GM19035 (cell line): ENCODE results near the gene EHF.
A peak's percentile ranks its signal among the peaks of the same experiment; 100 is the strongest.

ENCODE experiments used
- ATAC-seq: cut with Tn5 transposase; IDR thresholded peaks from one replicate; pipeline ENCODE4 v1.9.1; 2021; ENCODE audit not compliant: unreplicated experiment

The EHF gene

DNA sequence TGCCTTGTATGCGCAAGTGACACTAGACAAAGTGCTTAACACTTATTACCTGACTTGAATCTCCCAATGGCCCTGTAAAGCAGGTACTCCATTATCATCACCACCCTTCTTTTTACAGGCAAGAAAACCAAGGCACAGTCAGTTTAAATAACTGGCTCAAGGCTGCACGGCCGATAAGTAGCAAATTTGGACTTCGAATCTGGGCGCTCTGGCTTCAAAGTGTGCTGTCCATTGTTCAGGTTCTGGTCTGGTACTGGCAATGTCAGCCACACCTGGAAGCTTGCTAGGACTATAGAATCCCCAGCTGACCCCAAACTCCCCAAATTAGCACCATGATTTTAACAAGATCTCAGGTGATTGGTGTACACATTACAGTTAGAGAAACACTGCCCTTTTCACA, 19.3 kb upstream of the EHF start:
- ATAC-seq, result no peak

GRCh38 chr11:34602245-34602644, 18.6 kb upstream of the EHF start:
- no peak for ATAC-seq

- ATAC-seq, result no peak
Measured at GRCh38 chr11:34603129-34604001, 17.5 kb upstream of the EHF start.

DNA sequence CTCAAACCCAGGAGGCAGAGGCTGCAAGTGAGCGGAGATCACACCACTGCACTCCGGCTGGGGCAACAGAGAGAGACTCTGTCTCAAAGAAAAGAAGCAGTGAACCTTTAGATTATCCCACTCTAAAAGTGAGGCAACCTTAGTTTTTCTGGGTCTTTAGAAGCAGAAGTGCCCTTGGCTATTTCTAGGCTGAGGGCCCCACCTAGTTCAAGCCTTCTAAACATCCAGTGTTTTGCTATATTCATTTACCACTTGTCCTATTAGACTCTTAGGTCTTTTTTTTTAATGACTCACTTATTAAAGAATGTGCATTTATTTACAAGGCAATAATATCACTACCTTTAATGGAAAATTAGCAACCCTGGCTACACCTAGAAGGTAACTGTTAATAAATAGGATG, 16.7 kb upstream of the EHF start:
- ATAC-seq, result no peak

DNA sequence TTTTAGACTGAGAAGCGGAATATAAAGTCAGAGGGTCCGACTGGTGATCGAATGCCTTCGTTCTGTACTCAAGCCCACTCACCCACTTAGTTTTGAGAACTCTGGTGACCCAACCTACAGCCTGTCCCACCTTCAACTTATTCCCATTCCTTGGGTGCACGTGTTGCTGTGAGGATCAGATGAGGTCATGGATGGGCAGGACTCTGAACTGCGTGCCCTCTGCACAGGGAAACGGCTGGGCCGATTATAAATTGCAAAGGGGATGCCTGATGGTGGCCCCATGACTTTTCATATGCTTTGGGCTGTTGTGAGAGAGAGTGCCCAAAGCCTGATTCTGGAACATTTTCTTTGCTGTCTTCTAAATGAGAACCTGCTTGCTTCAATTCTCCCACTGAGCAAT, 16.0 kb upstream of the EHF start:
- ATAC-seq, result no peak

DNA sequence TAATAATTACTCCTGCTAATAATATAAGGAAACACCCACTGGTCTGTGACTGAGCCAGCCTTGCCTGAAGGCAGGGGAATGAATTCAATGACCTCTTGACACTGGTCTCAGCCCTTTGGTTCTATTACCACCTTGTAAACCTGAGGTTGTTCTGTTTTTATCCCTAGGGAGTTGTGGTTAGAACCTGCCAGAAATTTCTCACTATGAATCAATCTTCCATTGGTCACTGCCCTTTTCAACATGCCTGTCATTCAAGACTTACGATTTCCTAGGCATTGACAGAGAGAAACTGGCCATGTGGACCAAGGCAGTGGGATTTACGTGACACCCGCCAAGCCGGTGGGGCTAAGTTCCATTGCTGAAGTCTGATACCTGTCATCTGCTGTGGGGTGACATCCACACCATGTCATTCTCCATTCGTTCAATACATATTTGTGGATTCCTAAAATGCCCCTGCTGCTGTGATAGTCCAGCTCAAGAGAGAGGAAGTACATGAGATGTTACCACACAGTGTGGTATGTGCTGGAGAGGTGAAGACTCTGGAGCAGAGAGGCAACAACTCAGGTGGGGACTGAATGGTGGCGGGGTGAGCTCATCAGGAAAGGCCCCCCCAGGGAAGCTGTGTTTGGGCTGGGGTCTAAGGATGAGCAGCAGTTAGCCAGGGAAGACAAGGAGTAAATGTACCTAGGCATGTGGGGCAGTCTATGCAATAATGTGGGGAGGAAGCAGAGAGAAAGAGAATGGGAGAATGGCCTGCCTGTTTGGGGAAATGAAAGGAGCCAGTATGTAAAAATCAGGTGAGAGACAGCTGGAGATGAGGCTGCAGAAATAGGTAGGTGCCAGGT, 15.2 kb upstream of the EHF start:
- ATAC-seq, result no peak

GRCh38 chr11:34606326-34607120, 14.4 kb upstream of the EHF start:
- ATAC-seq, result no peak

DNA sequence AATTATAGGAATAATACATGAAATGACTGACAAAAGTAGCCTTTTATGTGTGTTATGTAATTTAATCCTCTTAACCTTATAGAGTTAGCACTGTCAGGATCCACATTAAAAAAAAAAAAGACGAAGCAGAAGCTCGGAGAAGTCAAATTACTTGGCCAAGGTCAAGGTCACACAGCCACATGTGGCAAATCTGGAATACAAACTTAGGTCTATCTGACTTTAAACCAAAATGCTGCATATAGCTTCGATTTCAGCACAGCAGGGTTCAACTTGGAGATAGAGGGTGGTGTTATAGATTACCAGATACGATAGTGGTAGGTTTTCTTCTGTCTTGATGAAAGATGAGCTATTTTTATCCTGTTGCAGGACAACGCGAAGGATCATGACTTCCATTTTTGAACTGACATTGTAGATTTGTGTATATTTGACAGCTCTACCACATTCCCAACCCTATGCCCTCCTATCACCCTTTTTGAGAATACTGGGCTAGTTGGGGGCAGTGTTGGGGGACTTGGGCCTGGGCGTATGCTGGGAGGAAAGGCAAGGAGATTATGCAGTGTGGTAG, 11.6 kb upstream of the EHF start:
- ATAC-seq, result no peak

DNA sequence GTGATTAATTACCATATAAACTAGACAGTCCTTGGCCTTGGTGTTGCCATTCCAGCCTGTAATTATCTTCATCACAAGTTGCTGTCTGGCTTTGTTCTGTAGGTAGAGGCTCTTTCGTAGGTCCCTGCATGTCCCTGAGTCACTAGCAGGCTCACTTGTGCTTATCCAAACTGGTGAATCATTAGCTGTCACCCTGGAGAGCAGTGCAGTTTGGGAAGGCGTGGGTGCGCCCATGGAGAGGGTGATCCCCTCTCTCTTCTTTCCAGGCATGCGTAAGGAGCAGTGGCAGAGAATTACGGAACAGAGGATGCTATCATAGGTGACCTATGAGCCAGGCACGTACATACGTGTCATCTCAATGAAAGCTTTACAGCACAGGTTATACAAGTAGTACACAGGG, 11.0 kb upstream of the EHF start:
- no peak for ATAC-seq

DNA sequence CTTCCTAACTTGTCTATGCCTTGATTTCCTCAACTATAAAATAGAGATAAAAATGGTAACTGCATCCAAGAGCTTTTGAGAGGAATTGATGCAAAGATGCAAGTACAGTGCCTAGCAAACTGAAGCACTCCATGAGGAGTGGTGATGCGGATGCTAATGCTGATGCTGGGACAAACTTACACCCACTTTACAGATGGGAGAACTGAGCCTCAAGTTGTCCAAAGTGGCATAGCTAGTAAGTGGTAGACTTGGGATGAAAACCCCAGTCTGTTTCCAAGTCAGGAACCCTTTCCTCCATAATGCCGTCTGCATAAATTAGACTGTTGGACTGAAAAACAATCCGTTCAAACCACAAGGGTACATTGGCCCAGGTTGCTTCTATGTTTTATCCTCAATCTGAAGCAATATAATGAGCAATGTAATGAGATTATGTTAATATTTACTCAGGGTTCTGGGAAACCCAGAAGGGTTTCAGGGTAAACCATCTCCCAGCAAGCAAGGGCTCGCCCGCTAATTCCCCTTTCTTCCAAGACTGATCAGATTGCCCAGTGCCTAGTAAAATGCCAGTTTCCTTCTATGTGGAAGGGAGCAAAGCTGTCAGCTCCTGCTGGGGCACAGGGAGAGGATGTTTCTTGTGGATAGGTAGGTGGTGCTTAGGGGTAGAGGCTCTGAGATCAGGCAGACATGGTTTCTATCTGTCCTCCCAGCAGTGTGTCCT, 10.4 kb upstream of the EHF start:
- no peak for ATAC-seq

DNA sequence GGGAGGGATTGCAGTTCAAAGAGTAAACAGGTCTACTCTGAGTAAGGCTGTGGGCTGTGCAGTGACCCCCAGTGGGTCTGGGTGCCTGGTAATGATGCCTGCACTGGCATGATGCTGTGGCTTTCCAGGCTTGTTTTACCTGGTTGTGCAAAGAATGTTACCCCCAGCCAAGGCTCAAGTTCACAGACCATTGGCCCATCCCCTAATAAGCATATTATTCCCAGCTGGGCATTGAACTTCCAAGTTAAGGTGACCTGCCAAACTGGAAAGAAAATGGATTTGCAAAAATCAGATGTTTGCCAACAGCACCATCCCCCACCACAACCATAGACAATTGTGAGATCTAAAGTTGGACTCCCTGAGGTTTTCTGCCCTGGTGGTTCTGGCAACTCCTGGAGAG, 7.9 kb upstream of the EHF start:
- no peak for ATAC-seq

DNA sequence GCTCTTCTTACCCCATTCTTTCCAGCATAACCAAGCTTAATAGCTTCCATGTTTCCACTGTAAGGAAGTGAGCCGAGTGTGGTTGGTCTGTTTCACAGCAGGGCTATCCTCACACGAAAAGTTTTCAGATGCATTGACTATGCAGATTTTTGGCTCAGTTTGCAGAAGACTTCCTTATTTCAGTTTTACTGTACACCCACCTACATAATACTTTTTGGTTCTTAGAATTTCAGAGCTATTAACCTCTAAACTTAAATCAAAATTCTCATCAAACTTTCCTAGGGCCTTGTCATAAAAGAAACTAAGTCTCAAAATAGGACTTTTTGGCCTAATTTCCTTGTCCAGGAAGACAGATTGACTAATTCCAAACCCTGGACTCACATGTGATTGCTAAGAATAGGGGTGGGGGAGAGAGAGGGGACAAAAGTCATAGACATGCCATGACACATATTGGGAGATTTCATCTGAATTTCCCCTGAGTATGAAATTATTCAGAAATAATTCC, 7.3 kb upstream of the EHF start:
- peak; percentile 78 for ATAC-seq

- peak; percentile 48 for ATAC-seq
Measured at GRCh38 chr11:34614344-34615104, 6.4 kb upstream of the EHF start.

DNA sequence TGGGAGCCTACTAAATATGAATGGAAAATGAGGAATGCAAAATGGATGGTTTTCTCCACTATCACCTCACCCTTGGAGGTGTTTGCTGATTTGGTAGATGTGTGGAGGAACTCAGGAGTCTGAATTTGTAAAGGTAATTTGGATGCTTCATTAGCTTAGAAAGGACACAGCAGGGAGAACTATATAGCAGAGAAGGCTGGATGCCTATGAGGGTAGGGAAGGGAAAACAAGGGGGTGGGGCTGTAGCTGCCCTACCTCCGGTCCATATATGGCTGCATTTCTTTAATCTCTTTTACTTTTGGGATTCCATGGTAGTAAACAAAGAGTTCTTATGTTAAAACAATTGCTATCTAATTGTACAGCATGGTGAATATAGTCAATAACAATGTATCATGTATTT, 4.8 kb upstream of the EHF start:
- no peak for ATAC-seq

DNA sequence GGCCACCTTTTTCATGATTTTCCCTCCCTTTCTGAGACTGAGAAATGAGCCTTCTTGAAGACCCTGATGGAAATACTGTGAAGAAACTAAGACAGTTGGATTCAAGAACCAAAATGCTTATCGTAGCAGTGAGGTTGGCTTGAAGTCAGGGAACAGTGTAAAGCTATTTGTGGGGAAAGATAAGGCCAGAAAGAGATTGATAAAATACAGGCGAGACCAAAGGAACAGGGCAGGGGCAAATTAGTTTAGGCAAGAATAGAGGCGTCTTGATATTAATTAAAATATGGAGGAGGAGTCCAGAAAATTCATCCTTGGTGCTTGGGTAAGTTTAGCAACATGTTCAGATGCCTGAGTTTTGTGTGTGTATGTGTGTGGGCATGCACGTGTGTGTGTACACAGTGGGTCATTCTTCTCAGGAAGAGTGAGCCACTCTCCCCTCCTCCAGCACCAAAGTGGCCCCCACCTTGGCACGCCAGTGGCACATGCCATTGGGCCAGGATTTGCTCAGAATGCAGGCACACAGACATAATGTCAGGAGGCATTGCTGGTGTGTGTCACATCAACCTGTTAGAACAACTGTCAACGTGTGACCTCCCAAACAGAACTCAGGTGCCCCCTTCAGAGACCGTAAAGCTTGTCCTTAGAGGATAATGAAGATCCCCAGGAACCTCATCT, 3.9 kb upstream of the EHF start:
- no peak for ATAC-seq

DNA sequence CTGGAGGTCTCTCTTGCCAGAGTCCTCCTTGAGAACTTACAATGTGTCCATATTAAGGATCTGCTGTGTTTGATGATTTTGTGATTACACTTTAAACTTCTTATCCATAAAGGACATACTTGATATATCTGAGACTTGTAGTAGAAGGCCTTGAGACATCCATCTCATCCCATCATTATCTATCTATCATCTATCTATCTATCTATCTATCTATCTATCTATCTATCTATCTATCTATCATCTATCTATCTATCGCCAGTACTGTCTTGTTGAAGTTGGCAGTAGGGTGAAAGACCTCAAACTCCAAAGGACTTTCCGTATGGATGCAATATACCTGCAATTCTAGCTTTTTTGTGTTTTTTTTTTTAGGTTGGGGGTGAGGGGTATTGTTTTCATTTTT, 2.5 kb upstream of the EHF start:
- ATAC-seq, result no peak

- no peak for ATAC-seq
Measured at GRCh38 chr11:34619062-34619516, 1.8 kb upstream of the EHF start.

GRCh38 chr11:34620202-34620601, 691 bp upstream of the EHF start:
- ATAC-seq, result no peak

GRCh38 chr11:34621876-34622275, 983 bp downstream of the EHF start:
- ATAC-seq, result no peak
